ENCODE data around the gene NCKAP5.

DNA sequence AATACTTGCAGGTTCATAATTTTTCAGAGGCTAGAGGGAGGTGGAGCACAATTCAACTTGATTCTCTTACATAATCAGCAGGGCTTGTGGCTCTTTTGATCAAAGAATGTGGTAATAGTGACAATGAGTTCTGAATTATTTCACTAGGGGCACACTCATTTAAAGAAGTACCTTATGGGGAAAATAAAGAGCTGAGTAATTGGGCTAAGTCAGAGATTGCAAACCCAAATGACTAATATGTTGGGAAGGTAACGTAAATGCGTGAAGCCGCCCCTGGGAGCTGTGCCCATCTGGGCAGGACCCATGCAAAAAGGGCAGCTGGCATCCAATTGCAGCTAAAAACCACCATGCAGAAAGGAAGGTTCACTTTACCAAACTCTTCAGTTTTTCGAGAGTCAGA is 35.3 kb downstream of the NCKAP5 start:
- TF ChIP-seq, protein P1, sequence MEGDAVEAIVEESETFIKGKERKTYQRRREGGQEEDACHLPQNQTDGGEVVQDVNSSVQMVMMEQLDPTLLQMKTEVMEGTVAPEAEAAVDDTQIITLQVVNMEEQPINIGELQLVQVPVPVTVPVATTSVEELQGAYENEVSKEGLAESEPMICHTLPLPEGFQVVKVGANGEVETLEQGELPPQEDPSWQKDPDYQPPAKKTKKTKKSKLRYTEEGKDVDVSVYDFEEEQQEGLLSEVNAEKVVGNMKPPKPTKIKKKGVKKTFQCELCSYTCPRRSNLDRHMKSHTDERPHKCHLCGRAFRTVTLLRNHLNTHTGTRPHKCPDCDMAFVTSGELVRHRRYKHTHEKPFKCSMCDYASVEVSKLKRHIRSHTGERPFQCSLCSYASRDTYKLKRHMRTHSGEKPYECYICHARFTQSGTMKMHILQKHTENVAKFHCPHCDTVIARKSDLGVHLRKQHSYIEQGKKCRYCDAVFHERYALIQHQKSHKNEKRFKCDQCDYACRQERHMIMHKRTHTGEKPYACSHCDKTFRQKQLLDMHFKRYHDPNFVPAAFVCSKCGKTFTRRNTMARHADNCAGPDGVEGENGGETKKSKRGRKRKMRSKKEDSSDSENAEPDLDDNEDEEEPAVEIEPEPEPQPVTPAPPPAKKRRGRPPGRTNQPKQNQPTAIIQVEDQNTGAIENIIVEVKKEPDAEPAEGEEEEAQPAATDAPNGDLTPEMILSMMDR (IDR thresholded peaks at IDR 0.05): no peak
- no peak for TF ChIP-seq POLR2A (IDR thresholded peaks at IDR 0.05)

All from vagina (tissue), 2 donors.